Activated T-helper 1 cell treated with anti-CD3 and anti-CD28 coated beads, Interleukin-2, amount 50 U/mL, for 16 hours (primary cell): ENCODE data around the gene ATXN7L1.
"Not testable (repeated sequence)": the region's sequence is repeated elsewhere in the genome, so short reads cannot be mapped to it uniquely, and the experiment has no call there.

Experiments used
- DNase-seq, 2 donors: peaks; one replicate each; pipeline ENCODE4 v3.0.0-alpha.2; 2020; ENCODE audit warnings: low read depth in 1 of 2, low spot score in 1 of 2

The ATXN7L1 gene

GRCh38 chr7:105710720-105711119, 165.7 kb downstream of the ATXN7L1 start:
- not testable (repeated sequence) for DNase-seq

GRCh38 chr7:105708763-105709080, 167.7 kb downstream of the ATXN7L1 start:
- DNase-seq: no peak

GRCh38 chr7:105707967-105708762, 168.2 kb downstream of the ATXN7L1 start:
- no peak for DNase-seq

DNA sequence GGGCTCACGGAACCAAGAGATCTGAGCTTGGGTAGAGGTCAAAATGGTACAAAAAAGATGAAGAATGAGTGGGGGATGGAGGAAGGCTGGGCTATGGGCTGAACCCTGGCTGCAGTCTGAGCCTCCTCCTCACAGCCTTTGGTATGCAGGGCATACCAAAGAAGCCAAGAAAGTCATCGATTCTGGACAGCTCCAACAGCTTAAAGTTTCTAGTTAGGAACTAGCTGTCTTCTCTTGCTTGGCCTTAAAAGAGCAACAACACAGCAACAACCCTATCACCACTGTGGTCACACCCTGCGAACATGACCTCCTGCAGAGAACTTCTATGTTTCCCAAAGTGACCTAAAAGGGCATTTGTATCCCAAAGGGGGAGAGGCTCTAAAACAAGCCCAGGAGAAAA, 169.0 kb downstream of the ATXN7L1 start:
- DNase-seq: no peak

GRCh38 chr7:105705427-105705826, 171.0 kb downstream of the ATXN7L1 start:
- DNase-seq: no peak

GRCh38 chr7:105703207-105703930, 173.0 kb downstream of the ATXN7L1 start:
- DNase-seq: no peak

DNA sequence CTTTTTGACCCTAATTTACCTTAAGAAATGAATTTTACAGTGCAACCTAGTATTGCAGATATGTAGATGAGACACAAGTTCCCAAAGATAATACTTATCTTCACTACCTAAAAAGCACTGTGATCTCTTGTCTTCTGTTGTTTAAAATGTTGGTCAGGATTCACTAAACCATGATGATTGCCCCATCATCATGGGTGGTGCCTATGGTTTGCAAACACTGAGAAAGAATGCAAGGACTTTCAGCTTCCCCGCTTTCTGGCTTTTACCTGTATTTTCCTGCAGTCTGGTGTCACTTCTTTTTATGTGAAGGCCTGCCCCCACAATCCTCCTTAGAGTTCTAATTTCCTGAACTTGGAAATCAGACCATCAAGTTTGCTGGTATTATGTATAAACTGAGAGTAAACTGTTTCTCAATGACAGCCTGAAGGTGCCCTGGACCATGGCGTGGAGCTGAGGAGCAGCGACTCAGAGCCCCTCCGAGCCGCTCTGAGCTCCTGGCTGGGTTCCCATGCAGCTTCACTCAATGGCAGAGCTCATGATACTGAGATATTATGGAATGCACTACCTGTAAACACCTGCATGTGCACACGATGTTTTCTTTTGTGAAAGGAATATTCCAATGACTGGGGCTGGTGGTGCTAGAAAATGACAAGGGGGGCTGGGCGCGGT, 176.7 kb downstream of the ATXN7L1 start:
- no peak for DNase-seq

DNA sequence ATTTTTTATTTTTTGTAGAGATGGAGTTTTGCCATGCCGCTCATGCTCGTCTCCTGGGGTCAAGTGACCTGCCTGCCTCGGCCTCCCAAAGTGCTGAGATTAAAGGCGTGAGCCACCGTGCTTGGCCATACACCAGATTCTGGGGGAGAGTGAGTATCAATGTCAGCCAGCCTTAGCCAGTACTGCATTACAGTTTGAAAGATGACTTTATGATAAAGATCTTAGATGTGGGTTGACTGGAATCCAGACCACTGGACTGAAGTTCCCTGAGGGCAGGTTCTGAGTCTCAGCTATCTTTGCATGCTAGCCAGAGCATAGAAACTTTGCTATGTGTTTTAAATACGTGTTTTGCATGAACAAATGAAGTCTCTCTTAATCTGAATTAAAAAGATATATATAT, 177.9 kb downstream of the ATXN7L1 start:
- DNase-seq: no peak

- DNase-seq: no peak
These were observed 178.6 kb downstream of the ATXN7L1 start for GRCh38 chr7:105697753-105698152.

- DNase-seq: not testable (repeated sequence)
These were observed 179.2 kb downstream of the ATXN7L1 start for GRCh38 chr7:105697169-105697568.

- DNase-seq: no peak
These were observed 182.8 kb downstream of the ATXN7L1 start for GRCh38 chr7:105693576-105693975.

- DNase-seq: peak; percentile 51
These were observed 184.5 kb downstream of the ATXN7L1 start for GRCh38 chr7:105691680-105692564.

DNA sequence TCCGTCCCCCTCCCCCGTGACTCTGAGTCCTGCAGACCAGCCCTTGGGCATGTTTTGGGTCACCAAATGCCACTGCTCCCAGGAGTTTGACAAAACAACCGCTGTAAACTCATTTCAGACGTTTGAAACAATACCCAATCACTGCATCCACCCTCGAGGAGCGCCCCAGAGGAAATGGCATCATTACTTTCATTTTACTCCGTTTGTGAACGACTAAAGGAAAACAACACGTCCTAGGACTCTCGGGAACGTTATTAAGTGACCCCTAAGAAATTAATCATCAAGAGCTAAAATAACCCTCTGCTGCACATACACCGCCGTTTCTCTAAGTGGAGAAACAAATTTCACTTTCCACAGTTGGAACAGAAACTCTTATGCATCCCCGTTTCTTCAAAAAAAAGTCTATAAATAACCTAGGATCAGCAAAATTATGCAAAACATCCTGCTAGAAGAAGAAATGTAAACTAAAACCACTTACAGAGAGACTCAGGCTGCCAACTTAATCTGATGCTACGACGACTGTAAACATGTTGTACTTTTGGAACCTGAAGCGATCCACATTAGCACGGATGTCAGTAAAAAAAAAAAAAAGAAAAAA, 185.2 kb downstream of the ATXN7L1 start:
- DNase-seq: peak in 1 of 2 donors; percentile 20

DNA sequence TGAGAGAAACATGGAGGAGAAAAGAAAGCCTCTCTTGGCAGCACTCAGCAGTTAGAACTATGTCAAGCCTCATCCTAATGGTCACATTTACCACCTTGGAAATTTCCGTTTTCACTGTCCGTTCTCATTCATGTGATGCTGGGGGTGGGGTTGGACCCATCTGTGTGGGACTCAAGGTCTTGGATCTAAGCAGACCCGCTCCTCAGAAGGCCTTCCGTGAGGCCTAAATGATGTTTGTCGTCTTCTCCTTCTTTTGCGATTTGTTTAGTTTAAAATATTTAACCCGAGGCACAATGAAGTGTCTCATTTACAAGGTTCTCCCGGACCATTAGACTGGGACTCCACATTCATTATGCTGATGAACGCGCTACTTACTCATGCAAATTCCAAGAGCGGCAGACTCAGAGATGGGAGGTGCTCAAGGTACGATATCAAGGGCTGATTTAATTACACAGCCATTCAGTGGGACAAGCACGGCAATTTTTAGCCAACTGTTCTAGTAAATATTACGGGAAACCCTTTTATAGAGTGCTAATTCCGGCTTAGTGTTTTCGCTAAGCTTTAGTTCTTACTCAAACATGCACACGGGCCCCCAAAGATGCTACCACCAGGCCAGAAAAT, 186.0 kb downstream of the ATXN7L1 start:
- DNase-seq: no peak

DNA sequence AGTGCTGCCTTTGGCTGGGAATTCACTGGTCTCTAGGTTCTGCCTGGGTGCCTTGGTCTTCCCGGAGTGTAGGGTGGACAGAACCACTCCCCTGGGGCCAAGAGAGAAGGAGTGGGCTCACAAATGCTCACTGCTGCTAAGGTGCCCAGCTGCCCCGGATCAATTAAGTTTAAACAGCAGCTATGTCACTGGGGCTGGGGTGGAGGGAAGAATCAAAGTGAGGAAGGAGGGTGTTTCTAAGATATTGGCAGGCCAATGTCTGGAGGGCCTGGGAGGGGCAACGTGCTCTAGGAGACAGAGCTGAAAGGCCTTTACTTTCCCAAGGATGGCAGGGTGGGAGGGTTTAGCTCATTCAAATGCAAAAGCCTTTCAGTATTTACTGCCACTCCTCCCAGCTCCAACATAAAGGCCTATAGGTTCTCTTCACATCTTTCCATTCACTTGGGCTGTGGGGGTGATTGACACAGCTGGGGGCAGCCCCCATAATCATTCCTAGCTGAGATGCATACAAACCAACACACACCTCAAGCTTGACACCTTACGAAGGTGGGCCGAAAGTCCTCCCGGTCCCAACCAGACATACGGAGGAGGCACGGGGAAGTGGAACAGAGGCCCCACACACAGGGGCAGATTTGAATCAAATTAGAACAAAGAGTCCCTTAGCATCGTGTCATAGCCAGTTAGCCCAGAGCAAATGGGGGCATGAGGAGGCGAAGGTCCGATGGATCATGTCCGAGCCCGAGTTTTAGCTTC, 187.2 kb downstream of the ATXN7L1 start:
- DNase-seq: no peak

DNA sequence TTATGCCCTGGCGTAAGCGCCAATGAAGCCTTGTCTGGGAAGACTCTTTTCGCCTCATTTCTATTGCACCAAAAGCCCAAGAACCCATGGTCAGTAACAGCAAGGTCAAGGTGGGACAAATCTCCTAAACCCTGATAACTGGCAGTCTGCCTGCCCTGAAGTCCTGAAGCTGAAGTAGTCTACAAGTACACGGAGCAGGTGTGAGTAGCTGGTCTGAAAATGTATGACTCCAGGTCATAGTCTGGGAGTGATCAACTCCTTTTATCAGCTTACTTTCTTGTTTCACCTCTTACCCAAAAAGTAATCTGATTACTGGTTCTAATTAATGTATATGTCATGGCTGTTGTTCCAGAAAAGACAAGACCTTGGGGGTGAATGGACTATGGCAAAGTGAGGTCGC, 187.8 kb downstream of the ATXN7L1 start:
- no peak for DNase-seq

DNA sequence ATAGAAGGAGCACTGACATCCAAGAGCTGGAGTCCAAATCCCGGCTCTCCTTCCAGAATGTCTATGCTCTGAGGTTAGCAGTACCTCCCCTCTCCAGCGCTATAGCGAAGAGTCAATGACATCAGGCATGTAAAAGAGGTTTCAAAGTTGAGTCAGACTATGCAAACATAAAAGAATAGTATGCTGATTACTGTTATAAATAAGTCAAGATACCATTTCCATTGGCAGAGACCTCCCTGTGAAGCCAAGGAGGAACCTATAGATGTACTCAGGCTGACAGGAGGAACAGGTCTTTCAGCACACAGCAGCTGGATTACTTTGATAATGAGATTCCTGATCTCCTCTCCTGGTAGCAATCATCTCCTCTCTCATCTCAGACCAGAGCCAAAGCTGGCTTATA, 191.2 kb downstream of the ATXN7L1 start:
- DNase-seq: no peak

DNA sequence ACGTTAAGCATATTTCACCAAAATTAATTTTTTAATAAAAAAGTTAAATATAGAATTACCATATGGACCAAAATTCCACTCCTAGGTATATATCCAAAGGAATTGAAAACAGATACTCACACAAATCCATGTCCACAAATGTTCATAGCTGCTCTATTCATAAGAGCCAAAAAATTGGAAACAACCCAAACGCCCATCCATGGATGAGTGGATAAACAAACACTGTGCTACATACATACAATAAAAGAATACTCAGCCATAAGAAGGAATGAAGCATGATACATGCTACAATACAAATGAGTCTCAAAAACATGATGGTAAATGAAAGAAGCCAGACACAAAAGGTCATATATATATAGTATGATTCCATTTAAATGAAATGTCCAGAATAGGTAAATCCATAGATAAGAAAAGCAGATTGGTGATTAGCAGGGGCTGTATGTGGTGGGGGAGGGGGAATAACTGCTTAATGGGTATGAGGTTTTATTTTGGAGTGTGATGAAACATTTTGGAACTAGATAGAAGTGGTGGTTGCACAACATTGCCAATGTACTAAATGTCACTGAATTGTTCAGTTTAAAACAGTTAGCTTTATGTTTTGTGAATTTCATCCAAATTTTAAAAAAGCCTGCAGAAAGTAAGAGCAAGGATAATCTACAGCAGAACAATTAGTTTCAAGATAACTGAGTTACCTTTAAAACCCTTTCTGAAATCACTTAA, 193.9 kb downstream of the ATXN7L1 start:
- no peak for DNase-seq
